OCI-LY7 (cell line): ENCODE data around the gene SPC24. TPM values are rescaled to one million over a fixed set of nuclear protein-coding genes. Genes with fewer than 3 reads are reported as not detected.

ENCODE experiments used
- BruUV-seq: library from RNA; stranded (reverse); fragments of 400-500 nt; replicated peaks from 2 replicates; lab custom pipeline; 2021; lab: Mats Ljungman, UMichigan
- CTCF ChIA-PET: fragments of 300-600 bp; sonication (Branson Sonifier 250); formaldehyde crosslinking; loops from one replicate; lab custom pipeline; 2022; ENCODE audit warnings: antibody characterized with exemption; ENCODE audit not compliant: unreplicated experiment; lab: Charles Lee
- POLR2A ChIA-PET: fragments of 300-600 bp; sonication (Branson Sonifier 250); formaldehyde crosslinking; loops from one replicate; lab custom pipeline; 2022; ENCODE audit warnings: antibody characterized with exemption; lab: Charles Lee
- DNase-seq: peaks from one replicate; pipeline ENCODE4 v3.0.0-alpha.2; 2015; ENCODE audit warnings: low spot score
- H2AFZ ChIP-seq: fragments of 200-600 bp; sonication (generic), shearing (Covaris generic); 2 replicates; pipeline ENCODE4 v1.6.1; 2014; ENCODE audit warnings: mild to moderate bottlenecking, antibody characterized with exemption, low read length, moderate library complexity
- H3K27ac ChIP-seq: fragments of 200-600 bp; sonication (generic); 2 replicates; pipeline ENCODE4 v1.5.1; 2014; ENCODE audit warnings: mixed run types, low read depth, mild to moderate bottlenecking, moderate library complexity, low read length, inconsistent platforms; ENCODE audit not compliant: poor library complexity, severe bottlenecking
- H3K36me3 ChIP-seq: fragments of 200-600 bp; sonication (generic); 2 replicates; pipeline ENCODE4 v1.6.1; 2014; ENCODE audit warnings: mild to moderate bottlenecking, antibody characterized with exemption, low read length, moderate library complexity, mixed read lengths; ENCODE audit not compliant: insufficient read depth
- H3K4me1 ChIP-seq: fragments of 200-600 bp; sonication (generic); 2 replicates; pipeline ENCODE4 v1.5.1; 2014; ENCODE audit warnings: mild to moderate bottlenecking, low read length; ENCODE audit not compliant: insufficient read depth, poor library complexity, severe bottlenecking
- H3K4me2 ChIP-seq: fragments of 200-600 bp; sonication (generic); 2 replicates; pipeline ENCODE4 v1.6.1; 2014; ENCODE audit warnings: mild to moderate bottlenecking, low read length
- H3K4me3 ChIP-seq: fragments of 200-600 bp; sonication (generic); 2 replicates; pipeline ENCODE4 v1.5.1; 2014; ENCODE audit warnings: mild to moderate bottlenecking, low read depth, low read length; ENCODE audit not compliant: poor library complexity, severe bottlenecking
- H3K79me2 ChIP-seq: fragments of 200-600 bp; sonication (generic); 2 replicates; pipeline ENCODE4 v1.6.1; 2016; ENCODE audit warnings: low read depth, mild to moderate bottlenecking, low read length, moderate library complexity, mixed read lengths; ENCODE audit not compliant: insufficient read depth
- H3K9me2 ChIP-seq: fragments of 200-600 bp; sonication (generic); 2 replicates; pipeline ENCODE4 v1.6.1; 2016; ENCODE audit warnings: mild to moderate bottlenecking, low read length, mixed read lengths; ENCODE audit not compliant: insufficient read depth
- H3K9me3 ChIP-seq: fragments of 200-600 bp; sonication (generic); 2 replicates; pipeline ENCODE4 v1.6.1; 2014; ENCODE audit warnings: mild to moderate bottlenecking, mixed run types, low read length, mixed read lengths
- H4K20me1 ChIP-seq: fragments of 200-600 bp; sonication (generic); 2 replicates; pipeline ENCODE4 v1.6.1; 2014; ENCODE audit warnings: mild to moderate bottlenecking, antibody characterized with exemption, low read length, moderate library complexity, mixed read lengths; ENCODE audit not compliant: insufficient read depth
- CTCF ChIP-seq: fragments of 200-600 bp; sonication (generic); conservative IDR thresholded peaks from 2 replicates; pipeline ENCODE4 v1.5.1; 2014; ENCODE audit warnings: mild to moderate bottlenecking, antibody characterized with exemption, low read length, moderate library complexity, mixed read lengths
- EZH2phosphoT487 ChIP-seq: fragments of 200-600 bp; sonication (generic); IDR thresholded peaks from 2 replicates; pipeline ENCODE4 v1.6.1; 2018; ENCODE audit warnings: low read depth, borderline replicate concordance, mild to moderate bottlenecking, mixed run types, antibody characterized with exemption, low read length, moderate library complexity, mixed read lengths
- intact Hi-C: fragments of 100-400 bp; cut with micrococcal nuclease; formaldehyde crosslinking; loops from one replicate; pipeline ENCODE4 v1.10.0; 2022; ENCODE audit not compliant: unreplicated experiment
- total RNA-seq, 2 experiments: library from RNA; depleted of rRNA in 1 of 2; stranded (reverse); fragments of >200 nt in 1 of 2; shearing (Covaris generic) in 1 of 2; gene quantifications; 2 replicates each; pipeline ENCODE4 v1.2.3, GENCODE V29; 2014 to 2022

SPC24 gene
- total RNA-seq, 2 experiments from 2014 or later = 133 to 184 TPM

GRCh38 chr19:11102944-11103343 lies 52.6 kb downstream of the SPC24 start:
- Histone ChIP-seq H4K20me1 (no peaks in the 10 kb centered on the region), H3K4me2 (no peak overlapping the region), H3K4me3 (no peak overlapping the region), H3K79me2 (peaks cover 29% of the 10 kb centered on the region), H3K4me1 (no peaks in the 10 kb centered on the region), H2AFZ (no peak overlapping the region), H3K36me3 (peaks cover 94% of the 10 kb centered on the region), H3K9me2 (no peaks in the 10 kb centered on the region), H3K9me3 (no peaks in the 10 kb centered on the region), H3K27ac (no peak overlapping the region)
- DNase-seq = no peak
- intact Hi-C loops = no loop called here
- BruUV-seq = no TSS peak
- TF ChIP-seq EZH2phosphoT487 (no peak), CTCF (no peak)
- ChIA-PET POLR2A (no interaction called here), CTCF (no interaction called here)

DNA sequence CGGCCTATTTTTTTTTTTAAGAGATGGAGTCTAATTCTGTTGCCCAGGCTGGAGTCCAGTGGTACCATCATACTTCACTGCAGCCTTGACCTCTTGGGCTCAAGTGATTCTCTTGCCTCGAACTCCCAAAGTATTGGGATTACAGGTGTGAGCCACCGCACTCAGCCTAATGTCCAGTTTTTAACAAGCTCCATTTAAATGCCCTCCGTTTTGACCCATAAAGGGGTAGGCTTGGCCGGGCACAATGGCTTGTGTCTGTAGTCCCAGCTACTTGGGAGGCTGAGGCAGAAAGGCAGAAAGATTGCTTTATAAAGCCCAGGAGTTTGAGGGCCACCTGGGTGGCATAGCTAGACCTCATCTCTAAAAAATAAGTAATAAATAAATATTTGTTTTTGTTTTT lies 54.5 kb downstream of the SPC24 start:
- H3K4me2 ChIP-seq = no peak overlapping the region
- H3K4me1 ChIP-seq = no peaks in the 10 kb centered on the region
- ChIA-PET CTCF (no interaction called here), POLR2A (interaction anchor here (1.1 kb wide), 1 partner anchor 47 kb away, joined by 3 read pairs; no protein-coding TSS in a partner anchor)
- intact Hi-C loops = no loop called here
- no TSS peak for BruUV-seq
- no peak for DNase-seq
- H3K79me2 ChIP-seq = peaks cover 48% of the 10 kb centered on the region
- H2AFZ ChIP-seq = no peak overlapping the region
- peaks cover 97% of the 10 kb centered on the region for H3K36me3 ChIP-seq
- no peaks in the 10 kb centered on the region for H3K9me2 ChIP-seq
- H3K4me3 ChIP-seq = no peak overlapping the region
- H3K27ac ChIP-seq = no peak overlapping the region
- peaks cover 5% of the 10 kb centered on the region; the same call in 1 of the 2 replicates for H4K20me1 ChIP-seq
- no peak for TF ChIP-seq EZH2phosphoT487
- no peak for TF ChIP-seq CTCF
- H3K9me3 ChIP-seq = no peaks in the 10 kb centered on the region

DNA sequence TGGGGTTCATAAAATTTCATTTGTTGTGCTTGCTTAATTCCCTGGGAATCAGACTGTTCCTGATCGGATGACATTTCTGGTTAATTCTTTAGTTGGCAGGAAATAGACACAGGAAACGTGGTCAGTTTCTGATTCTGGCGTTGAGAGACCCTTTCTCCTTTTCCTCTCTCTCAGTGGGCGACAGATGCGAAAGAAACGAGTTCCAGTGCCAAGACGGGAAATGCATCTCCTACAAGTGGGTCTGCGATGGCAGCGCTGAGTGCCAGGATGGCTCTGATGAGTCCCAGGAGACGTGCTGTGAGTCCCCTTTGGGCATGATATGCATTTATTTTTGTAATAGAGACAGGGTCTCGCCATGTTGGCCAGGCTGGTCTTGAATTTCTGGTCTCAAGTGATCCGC lies 55.5 kb downstream of the SPC24 start:
- Histone ChIP-seq H4K20me1 (peaks cover 9% of the 10 kb centered on the region), H2AFZ (no peak overlapping the region), H3K9me2 (no peaks in the 10 kb centered on the region), H3K4me3 (no peak overlapping the region), H3K27ac (no peak overlapping the region), H3K36me3 (peaks cover 97% of the 10 kb centered on the region), H3K4me1 (peaks cover 3% of the 10 kb centered on the region), H3K79me2 (peaks cover 58% of the 10 kb centered on the region), H3K9me3 (no peaks in the 10 kb centered on the region), H3K4me2 (no peak overlapping the region)
- BruUV-seq = no TSS peak
- intact Hi-C loops = no loop called here
- POLR2A ChIA-PET = interaction anchor here (1.1 kb wide), 1 partner anchor 46 kb away, joined by 3 read pairs; no protein-coding TSS in a partner anchor
- TF ChIP-seq CTCF = no peak
- CTCF ChIA-PET = no interaction called here
- no peak for DNase-seq
